Bone marrow (tissue), 2 donors: ENCODE data around the gene CDH4.
"Not testable (repeated sequence)": the region's sequence is repeated elsewhere in the genome, so short reads cannot be mapped to it uniquely, and the experiment has no call there.

ENCODE experiments used
- DNase-seq, 2 donors: peaks; one replicate each; lab custom pipeline; 2025; lab: John Stamatoyannopoulos, UW

The CDH4 gene

DNA sequence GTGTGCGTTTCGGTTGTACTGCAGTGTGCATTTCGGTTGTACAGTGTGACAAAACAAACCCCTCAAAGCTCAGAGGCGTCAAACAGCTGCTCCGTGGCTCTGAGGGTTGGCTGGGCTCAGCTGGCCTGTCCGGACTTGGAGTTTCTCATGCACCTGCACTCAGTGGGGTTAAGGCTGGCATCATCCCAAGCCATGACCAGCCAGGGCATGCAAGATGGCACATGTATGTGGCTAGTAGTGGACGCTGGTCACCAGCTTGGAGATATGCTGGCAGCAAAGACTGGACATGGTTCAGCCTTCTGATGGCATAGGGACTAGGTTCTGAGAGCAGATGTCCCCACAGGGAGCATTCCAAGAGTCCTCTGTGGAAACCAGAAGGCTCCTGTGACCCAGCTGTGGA is 187.2 kb downstream of the CDH4 start:
- no peak for DNase-seq

DNA sequence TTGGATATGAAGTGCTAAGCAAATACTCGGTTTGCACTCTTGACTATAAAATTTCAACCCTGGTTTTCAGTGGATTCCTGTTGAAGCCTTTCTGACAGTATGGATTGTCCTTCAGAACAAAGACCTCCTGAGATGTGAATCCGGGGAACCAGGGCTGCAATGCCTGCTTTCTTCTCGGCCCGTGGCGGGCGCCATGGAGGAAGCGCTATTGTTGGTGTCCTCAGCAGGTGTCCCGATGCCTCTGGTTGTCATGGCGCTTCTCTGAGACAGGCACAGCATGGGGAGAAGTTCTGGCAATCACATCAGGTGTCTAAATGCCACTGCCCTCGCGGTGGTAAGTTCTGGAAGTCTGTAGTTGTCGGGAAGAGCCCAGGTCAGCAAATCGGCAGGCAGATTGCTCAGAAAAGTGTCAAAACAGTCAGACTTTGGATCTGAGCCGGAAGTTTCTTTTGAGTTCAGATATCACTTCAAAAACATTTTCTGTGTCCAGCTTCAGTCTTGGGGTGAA is 188.5 kb downstream of the CDH4 start:
- DNase-seq, result no peak

DNA sequence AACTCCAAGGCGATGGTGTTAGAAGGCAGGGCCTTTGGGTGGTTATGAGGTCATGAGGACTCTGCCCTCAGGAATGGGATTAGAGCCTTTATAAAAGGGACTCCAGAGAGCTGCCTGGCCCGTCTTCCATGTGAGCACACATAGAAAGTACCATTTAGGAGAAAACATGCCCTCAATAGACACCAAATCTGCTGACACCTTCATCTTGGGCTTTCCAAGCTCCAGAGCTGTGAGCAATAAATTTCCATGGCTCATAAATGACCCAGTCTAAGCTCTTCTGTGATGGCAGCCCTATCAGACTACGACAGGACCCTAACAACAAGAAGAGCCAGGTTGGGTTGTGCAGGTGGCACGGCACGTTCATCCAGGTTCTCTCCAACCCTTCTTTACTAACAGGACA is 189.5 kb downstream of the CDH4 start:
- DNase-seq, result no peak

DNA sequence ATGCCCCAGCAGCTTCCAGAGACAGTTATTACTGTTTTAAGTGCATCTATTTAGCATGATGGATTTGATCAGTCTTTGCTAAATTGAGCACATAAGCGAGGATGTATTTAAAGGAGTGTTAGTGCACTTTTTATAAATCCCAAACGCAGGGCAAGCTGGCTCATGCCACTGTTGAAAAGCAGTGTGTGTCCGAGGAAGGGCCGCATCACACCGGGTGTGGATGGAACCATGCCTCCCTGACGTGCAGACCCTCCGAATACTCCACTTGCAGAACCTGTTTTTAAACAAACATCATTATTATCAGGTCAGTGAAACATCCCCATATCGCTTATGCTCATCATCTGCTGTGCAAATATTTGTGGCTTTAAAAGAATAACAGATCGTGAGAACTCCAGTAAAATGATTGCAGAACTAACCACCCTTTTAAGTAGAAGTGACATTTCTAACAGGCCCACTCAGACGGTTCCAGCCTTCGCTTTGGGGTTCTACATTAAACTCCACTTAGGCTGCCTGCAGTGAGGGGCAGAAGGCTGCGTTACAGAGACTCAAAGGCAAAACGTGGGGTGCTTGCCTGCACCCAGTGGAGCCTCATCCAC is 190.1 kb downstream of the CDH4 start:
- DNase-seq, result no peak

DNA sequence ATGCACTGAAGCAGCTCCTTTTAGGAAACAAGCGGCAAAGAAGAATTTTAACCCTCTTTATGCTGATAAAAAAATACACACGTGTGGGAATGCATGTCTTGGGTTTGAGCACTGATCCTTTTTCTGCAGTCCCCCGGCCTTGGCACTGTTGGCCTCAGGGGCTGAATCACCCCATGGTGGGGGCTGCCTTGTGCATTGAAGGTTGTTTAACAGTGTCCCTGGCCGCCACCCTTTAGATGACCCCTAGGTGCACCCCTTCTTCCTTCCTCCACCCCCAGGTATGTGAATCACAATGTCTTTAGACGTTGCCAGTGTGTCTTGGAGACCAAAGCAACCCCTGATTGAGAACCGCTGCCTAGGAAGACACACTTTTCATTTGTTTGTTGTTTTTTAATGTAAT is 190.7 kb downstream of the CDH4 start:
- no peak for DNase-seq

DNA sequence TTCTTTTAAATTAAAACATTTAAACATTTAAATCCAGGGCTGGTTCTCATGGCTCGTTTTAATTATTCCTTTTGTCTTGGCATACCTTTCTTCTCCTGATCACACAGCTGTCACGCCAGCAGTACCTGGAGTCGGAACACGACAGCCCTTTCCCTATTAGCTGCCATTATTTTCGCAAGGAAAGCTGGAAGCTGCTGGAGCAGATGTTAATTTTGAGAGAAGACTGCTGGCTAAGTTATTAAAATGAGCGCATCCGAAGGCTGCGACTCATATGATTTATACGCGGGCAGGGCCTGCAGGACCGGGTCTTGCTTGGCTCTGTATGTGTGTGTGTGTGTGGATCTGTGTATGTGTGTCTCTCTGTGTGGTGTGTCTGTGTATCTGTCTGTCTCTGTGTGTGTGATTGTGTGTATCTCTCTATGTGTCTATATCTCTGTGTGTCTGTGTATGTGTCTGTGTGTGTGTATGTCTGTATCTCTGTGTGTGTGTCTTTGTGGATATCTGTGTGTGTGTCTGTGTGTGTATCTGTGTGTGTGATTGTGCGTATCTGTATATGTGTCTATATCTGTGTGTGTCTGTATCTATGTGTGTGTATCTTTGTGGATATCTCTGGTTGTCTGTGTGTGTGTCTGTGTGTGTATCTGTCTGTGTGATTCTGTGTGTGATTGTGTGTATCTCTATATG is 191.5 kb downstream of the CDH4 start:
- DNase-seq, result no peak

DNA sequence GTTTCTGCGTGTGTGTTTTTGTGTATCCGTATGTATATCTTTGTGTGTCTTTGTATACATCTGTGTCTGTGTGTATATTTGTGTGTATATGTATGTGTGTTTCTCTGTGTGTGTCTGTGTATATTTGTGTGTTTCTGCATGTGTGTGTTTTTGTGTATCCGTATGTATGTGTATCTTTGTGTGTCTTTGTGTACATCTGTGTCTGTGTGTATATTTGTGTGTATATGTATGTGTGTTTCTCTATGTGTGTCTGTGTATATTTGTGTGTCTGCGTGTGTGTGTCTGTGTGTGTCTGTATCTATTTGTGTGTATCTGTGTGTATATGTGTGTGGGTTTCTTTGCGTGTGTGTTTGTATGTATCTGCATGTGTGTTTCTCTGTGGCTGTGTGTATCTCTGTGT is 192.6 kb downstream of the CDH4 start:
- DNase-seq, result no peak

DNA sequence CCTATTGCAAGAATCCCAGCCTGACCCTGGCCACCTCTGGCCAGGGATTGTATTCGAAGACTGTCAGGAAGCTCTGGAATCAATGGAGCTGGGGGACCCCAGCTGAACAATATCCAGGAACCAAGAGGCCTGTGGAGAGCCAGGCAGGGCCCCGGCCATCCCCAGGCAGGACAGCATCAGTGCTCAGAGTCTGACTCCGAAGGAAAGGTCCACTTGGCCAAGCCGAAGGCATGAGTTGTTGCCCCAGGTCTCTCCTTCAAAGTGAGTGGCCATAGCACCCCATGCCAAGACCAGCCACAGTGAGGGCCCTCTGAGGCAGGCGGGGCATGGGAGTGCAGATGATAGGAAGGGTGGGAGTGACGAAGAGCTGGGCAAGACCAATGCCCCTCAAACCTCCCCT is 193.1 kb downstream of the CDH4 start:
- DNase-seq, result no peak

DNA sequence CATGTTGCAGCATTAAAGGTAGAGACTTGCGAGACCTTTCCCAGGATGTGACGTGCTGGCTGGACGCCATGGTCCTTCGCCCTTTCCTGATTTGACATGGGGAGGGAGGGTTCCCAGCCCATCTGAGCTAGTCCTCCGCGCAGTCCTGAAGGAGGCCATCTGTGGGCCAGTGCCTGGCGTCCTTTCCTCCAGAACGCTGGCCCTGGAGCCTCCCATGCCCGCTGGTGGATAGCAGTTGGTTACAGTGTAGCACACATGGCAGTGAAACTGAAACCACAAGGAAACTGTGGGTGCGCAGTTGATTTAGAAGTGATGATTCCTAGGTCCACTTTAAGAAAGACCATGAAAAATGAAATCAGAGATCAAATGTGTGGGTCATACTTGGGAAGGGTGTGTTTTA is 193.7 kb downstream of the CDH4 start:
- no peak for DNase-seq

DNA sequence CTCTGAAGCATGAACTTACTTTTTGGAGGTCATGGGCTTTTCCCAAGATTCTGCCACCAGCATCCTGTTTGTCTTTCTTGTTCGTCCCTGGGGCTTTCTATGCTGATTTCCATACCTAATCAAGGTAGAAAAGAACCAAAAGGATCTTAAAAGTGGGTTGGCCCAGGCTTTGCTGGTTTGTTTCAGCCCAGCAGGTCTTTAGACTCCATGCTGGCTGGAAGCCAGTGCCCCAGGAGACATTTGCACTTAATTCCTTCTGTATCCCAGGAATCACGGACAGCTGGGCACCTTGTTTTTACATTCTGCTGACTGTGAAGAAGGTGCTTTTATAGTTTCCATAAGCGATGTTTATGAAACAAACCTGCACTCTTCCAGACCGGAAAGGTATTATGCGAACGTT is 195.9 kb downstream of the CDH4 start:
- no peak for DNase-seq

DNA sequence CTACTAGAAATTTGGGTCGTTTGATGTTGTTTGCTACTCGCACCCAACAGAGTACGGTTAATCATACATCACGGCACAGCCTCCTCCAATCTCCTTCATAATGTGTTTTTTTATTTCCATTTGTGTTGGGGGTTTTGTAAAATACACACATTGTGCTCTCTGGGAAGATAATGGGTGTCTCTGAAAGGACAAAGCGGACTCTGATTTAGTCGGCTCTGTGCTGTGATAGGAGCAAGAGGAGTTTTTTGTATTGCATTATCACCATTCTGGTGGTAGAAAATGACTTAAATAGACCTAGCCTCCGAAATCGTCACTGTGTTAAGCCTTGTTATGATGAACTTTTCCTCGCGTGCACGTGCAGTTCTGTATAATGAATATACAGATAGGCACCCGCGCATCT is 196.3 kb downstream of the CDH4 start:
- no peak for DNase-seq

DNA sequence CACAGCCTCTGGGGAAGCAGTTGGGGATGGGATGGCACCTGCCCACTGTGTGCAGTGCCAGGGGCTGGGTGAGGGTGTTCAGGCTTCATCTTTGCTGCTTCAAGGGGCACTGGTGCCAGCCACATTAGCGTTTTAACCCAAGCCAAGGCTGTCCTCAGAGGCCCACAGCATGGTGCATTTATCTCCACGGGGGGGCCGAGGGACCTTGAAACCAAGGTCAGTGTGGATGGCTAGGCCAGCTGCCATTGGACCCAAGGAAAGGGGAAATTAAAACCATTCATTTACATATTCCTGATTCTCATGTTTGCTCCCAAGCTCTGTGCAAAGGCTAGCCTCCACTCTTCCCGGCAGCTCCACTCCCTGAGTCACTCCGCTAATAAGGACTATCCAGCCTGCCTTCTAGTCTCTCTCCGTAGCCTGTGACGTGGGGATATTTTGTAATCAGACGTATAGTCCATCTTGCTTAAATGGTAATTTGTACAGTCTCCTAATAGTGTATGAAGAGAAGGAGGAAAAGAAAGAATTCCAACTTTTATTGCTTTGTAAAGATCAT is 197.1 kb downstream of the CDH4 start:
- no peak for DNase-seq

DNA sequence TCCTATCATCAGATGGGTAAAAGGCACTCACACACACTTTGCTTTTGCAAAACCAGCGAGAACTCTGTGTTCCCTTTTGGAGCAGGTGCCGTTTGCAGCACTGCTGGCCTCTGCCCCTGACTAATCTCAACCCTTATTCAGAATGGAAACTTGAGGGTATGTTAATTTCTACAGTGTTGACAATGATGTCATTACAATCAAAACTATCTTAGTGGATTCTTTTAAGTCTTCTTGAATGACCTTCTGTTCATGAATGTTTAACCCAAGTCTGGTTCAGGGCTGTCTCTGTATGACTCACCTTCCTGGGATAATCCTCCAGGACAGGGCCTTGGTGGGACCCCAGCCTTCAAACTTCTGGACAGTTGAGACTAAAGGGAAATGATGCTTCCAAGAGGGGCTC is 197.9 kb downstream of the CDH4 start:
- no peak for DNase-seq

DNA sequence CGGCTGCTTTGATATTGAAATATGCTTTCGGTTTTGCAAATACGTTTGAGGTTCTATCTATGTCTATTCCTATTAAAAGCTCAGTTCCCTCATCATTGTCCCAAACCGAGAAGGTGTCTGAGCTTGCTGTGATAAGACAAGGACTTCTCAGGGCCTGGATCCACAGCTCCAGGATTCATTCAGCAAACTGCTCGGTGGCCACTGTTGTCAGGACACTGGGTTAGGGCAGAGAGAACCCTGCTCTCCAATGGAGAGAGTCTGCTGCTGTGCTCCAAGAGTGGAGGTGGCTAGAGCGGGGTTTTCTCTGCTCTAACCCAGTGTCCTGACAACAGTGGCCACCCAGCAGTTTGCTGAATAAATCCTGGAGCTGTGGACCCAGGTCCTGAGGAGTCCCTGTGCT is 198.5 kb downstream of the CDH4 start:
- no peak for DNase-seq

DNA sequence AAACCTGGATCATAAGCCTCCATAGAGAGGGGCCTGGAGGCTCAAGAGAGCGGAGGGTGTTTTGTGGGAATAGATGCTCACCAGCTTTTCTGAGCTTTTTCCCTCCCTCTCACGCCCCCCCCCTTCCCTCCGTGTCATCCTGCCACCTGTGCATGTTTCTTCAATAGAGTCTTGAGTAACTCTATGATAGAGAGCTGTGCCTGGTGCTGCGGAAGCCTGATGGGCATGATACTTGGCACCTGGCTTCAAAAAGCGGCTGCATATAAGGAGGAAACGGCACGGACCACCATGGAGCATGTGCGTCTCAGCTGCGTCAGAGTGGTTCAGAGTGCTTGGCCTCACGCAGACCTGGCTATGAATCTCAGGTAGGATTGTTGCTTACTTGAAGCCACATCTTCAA is 198.9 kb downstream of the CDH4 start:
- DNase-seq, result no peak

DNA sequence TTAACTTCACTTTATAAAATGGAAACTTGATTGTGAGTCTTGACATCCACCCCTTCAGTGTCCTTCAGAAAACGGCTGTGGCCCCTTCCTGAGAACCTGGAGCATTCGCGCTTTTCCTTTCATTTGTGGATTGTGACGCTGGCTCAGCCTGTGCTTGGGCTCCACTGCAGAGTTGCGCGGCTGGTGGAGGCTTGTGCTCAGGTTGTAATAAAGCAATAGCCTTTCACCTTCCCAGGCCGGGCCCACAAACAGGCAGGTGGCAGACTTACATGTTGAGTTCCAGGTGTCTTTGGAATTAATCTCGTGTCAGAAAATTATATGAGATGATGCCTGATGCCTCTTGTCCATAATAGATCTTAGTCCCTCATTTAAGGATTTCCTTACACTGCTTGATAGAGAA is 199.9 kb downstream of the CDH4 start:
- DNase-seq, result no peak

DNA sequence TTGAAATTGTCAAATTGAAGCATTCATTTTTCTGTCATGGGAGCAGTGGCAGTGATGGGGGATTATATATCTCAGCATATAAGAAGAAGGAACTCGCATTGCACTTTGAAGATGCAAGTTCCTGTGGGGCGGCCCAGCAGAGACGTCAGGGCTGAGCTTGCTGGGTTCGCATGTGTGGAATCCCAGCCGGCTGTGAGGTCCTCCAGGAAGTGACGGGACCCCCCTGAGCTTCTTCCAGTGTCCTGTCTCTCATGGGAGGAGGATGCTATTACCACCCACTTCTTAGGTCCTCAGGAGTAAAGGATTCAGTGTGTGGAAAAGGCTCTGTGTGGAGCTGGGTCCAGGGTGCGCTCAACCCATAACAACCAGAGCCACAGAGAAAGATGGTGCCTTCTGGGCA is 201.2 kb downstream of the CDH4 start:
- DNase-seq, result no peak

DNA sequence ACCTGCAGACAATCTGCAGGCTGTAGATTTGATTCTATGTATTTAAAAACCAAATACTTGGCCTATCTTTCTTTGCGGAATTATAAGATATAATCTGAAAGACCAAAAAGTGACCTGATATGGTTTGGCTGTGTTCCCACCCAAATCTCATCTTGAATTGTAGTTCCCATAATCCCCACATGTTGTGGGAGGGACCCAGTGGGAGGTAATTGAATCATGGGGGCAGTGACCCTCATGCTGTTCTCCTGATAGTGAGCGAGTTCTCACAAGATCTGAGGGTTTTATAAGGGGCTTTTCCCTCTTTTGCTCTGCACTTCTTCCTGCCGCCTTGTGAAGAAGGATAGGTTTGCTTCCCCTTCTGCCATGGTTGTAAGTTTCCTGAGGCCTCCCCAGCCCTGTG is 201.6 kb downstream of the CDH4 start:
- not testable (repeated sequence) for DNase-seq

DNA sequence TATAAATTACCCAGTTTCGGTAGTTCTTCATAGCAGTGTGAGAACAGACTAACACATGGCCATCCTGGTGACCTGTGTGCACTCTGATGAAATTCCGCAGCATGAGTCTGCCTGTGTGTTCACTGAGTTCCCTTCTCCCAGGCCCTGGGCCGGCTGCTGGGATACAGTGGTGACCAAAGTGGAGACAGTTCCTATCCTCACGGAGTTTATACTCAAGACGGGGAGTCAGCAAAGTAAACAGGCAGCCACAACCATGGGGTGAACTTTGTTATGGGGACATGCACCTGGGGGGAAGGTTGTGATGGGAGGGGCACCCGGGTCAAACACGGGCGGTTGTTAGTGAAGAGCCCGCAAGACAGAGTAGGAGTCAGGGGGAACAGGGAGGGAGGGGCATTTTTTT is 202.0 kb downstream of the CDH4 start:
- DNase-seq, result no peak

DNA sequence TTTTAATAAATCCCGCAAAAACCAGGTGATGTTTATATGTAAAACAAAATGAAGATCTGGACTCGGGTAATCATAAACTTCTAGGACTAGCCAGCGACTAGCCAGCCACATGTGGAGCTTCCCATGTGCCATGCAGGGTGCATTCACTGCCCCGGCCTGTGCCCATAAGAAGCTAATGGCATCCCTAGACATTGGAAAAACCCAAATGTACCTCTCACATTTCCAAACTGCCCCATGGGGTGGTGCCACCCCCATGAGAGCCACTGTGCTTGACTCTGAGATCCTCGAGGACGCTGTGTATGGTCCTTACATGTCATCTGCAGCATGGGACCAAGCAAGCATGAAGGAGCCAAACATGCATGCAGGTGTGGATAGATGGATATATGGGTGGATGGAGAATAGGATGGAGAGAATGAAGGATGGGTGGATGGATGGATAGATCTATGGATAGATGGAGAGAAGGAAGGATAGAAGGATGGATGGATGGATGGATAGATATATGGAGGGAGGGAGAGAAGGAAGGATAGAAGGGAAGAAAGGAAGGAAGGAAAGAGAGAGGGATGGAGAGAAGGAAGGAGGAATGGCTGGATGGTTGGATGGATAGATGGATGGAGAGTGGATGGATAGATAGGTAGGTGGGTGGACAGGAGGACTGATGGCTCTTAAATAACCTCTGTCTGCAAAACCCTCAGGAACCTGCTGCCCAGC is 203.6 kb downstream of the CDH4 start:
- no peak for DNase-seq

DNA sequence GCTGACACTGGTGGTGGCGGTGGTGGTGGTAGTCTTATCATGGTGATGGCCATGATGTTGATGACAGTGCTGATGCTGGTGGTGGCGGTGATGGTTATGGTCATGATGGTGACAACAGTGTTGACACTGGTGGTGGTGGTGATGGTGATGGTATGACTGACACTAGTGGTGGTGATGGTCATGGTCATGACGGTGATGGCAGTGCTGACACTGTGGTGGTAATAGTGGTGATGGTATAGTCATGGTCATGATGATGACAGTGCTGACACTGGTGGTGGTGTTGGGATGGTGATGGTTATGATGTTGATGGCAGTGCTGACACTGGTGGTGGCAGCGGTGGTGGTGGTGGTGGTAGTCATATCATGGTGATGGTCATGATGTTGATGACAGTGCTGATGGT is 205.7 kb downstream of the CDH4 start:
- DNase-seq, result no peak

DNA sequence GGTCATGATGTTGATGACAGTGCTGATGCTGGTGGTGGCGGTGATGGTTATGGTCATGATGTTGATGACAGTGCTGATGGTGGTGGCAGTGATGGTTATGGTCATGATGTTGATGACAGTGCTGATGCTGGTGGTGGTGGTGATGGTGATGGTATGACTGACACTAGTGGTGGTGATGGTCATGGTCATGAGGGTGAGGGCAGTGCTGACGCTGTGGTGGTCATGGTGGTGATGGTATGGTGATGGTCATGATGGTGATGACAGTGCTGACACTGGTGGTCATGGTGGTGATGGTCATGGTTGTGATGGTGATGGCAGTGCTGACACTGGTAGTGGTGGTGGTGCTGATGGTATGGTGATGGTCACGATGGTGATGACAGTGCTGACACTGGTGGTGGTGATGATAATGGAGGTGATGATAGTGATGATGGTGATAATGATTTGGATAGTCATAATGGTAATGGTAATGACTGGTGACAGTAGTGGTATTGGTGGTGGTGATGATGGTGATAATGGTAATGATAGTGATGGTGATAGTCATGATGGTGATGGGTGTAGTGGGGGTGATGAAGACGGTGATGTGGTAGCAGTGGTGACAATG is 206.2 kb downstream of the CDH4 start:
- no peak for DNase-seq

DNA sequence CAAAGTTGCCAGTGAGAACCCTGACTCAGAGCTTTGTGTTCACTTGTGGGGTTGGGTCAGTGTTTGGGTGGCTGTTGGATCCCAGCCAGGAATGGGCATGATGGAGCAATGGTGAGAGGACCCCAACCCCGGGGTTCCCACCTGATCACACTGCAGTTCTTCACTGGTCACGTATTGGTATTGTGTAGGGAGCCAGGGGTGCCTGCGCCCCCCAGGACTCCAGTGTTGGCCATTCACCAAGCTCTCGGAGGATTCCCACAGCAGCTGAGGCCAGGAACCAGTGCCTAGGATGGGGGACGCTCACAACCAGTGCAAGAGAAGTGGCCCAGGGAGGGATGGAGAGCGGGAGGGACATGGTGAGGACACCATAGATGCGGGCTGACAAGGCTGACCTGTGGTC is 207.2 kb downstream of the CDH4 start:
- DNase-seq, result no peak
